Measurements from ENCODE around the gene STK35.

- TF ChIP-seq CTCF (IDR thresholded peaks at IDR 0.05; ENCODE audit: low read length) = no peak
- no peak for TF ChIP-seq EZH2 (IDR thresholded peaks at IDR 0.05; ENCODE audit: borderline replicate concordance, low read length)
Measured at GRCh38 chr20:2176946-2177345, 75.3 kb downstream of the STK35 start.

Measured in OCI-LY1 (cell line).